ENCODE measurements around the gene MAP2.

GRCh38 chr2:209592106-209592505, 168.3 kb downstream of the MAP2 start:
- TF ChIP-seq CTCF (IDR thresholded peaks at IDR 0.05) (no peak), POLR2A (IDR thresholded peaks at IDR 0.05) (no peak)
